Esophagus squamous epithelium (tissue), 4 donors: ENCODE results near the gene LARP4B.

Source experiments
- CTCF ChIP-seq, 6 experiments: fragments of 450-650 bp in 4 of 6; fragments of 200-600 bp in 2 of 6; sonication (generic) in 2 of 6; IDR thresholded peaks; one replicate each; pipeline ENCODE4 v1.5.1; 2016 to 2019; ENCODE audit warnings: antibody characterized with exemption in 6 of 6, mild to moderate bottlenecking in 4 of 6, moderate library complexity in 4 of 6
- POLR2A ChIP-seq, 4 donors: fragments of 450-650 bp; IDR thresholded peaks; one replicate each; pipeline ENCODE4 v1.6.1; 2017; ENCODE audit warnings: antibody characterized with exemption in 4 of 4, mild to moderate bottlenecking in 4 of 4, moderate library complexity in 3 of 4

GRCh38 chr10:938941-939678 is 7.6 kb upstream of the LARP4B start:
- TF ChIP-seq CTCF (IDR thresholded peaks at IDR 0.05) (no peak), POLR2A (IDR thresholded peaks at IDR 0.05) (no peak)
